ENCODE results near the gene VAT1L. TPM values are rescaled to one million over a fixed set of nuclear protein-coding genes. Genes with fewer than 3 reads are reported as not detected.

Gene VAT1L
- total RNA-seq, 1 experiment from 2014 or later: 19.1 TPM

GRCh38 chr16:77918809-77919707, 130.7 kb downstream of the VAT1L start:
- no peak; the same call in 1 of the 2 replicates for ATAC-seq
- H3K9me3 Mint-ChIP-seq: no peaks in the 10 kb centered on the region
- H3K4me1 Mint-ChIP-seq: peaks cover 55% of the 10 kb centered on the region
- POLR2A ChIA-PET: interaction anchor here (0.5 kb wide), 1 partner anchor 16 kb away, joined by 3 read pairs; no protein-coding TSS in a partner anchor
- no peak overlapping the region for H3K4me3 Mint-ChIP-seq
- H3K27ac Mint-ChIP-seq: no peak overlapping the region; the same call in 1 of the 2 replicates
- no peak for DNase-seq (ENCODE audit: low spot score)
- no peak for TF ChIP-seq ZNF416 (CRISPR knock-in tag; IDR thresholded peaks at IDR 0.05)
- no peak for TF ChIP-seq JAZF1 (CRISPR knock-in tag; IDR thresholded peaks at IDR 0.05)
- no peak for TF ChIP-seq IRF2 (CRISPR knock-in tag; IDR thresholded peaks at IDR 0.05; ENCODE audit: borderline replicate concordance, low read depth)
- TF ChIP-seq ZNF281 (CRISPR knock-in tag; IDR thresholded peaks at IDR 0.05): no peak
- no peak for TF ChIP-seq MYBL2 (CRISPR knock-in tag; IDR thresholded peaks at IDR 0.05)
- TF ChIP-seq PRRX2 (CRISPR knock-in tag; IDR thresholded peaks at IDR 0.05): no peak
- TF ChIP-seq TEAD1 (CRISPR knock-in tag; IDR thresholded peaks at IDR 0.05): no peak
- TF ChIP-seq AFF4 (CRISPR knock-in tag; IDR thresholded peaks at IDR 0.05; ENCODE audit: borderline replicate concordance): no peak
- TF ChIP-seq JUN (CRISPR knock-in tag; IDR thresholded peaks at IDR 0.05): no peak
- TF ChIP-seq SMAD3 (CRISPR knock-in tag; IDR thresholded peaks at IDR 0.05; ENCODE audit: borderline replicate concordance): no peak
- no peak for TF ChIP-seq ATF3 (CRISPR knock-in tag; conservative IDR thresholded peaks at IDR 0.05)
- TF ChIP-seq ATF1 (CRISPR knock-in tag; IDR thresholded peaks at IDR 0.05): no peak
- no peak for TF ChIP-seq CDX4 (CRISPR knock-in tag; IDR thresholded peaks at IDR 0.05; ENCODE audit: borderline replicate concordance)
- no peak for TF ChIP-seq ELF4 (CRISPR knock-in tag; IDR thresholded peaks at IDR 0.05; ENCODE audit: low read depth)
- TF ChIP-seq USF2 (CRISPR knock-in tag; IDR thresholded peaks at IDR 0.05): no peak
- TF ChIP-seq CREB1 (CRISPR knock-in tag; IDR thresholded peaks at IDR 0.05): no peak
- no peak for TF ChIP-seq ARID4B (CRISPR knock-in tag; IDR thresholded peaks at IDR 0.05; ENCODE audit: borderline replicate concordance)
- TF ChIP-seq MAX (CRISPR knock-in tag; IDR thresholded peaks at IDR 0.05): no peak
- no peak for TF ChIP-seq E2F4 (CRISPR knock-in tag; IDR thresholded peaks at IDR 0.05; ENCODE audit: borderline replicate concordance, low read depth)
- H3K36me3 Mint-ChIP-seq: no peaks in the 10 kb centered on the region
- CTCF ChIA-PET: interaction anchor here (1.1 to 1.5 kb wide), 2 partner anchors 32 to 84 kb away, joined by 3 to 5 read pairs; no protein-coding TSS in a partner anchor
- peaks cover 2% of the 10 kb centered on the region; the same call in 1 of the 2 replicates for H3K27me3 Mint-ChIP-seq (ENCODE audit: low read depth)
